SK-N-MC (cell line): ENCODE data around the gene ANK2.

Experiments
- EZH2 ChIP-seq: fragments of 200-600 bp; sonication (generic); IDR thresholded peaks from one replicate; pipeline ENCODE4 v1.6.1; 2017; ENCODE audit warnings: antibody characterized with exemption
- POLR2AphosphoS5 ChIP-seq: IDR thresholded peaks from 2 replicates; pipeline ENCODE4 v1.6.1; 2012; ENCODE audit warnings: mild to moderate bottlenecking, low read depth, low read length, borderline replicate concordance

- TF ChIP-seq POLR2AphosphoS5 (no peak), EZH2 (no peak)
Measured at GRCh38 chr4:113026556-113026955, 22.9 kb upstream of the ANK2 start.
